ENCODE measurements around the gene FBXO28.
A peak's percentile ranks its signal among the peaks of the same experiment; 100 is the strongest.
"Not testable (repeated sequence)": the region's sequence is repeated elsewhere in the genome, so short reads cannot be mapped to it uniquely, and the experiment has no call there.

The FBXO28 gene

GRCh38 chr1:224192082-224192788 lies 78.3 kb downstream of the FBXO28 start:
- DNase-seq, result no peak

GRCh38 chr1:224193319-224193966 lies 79.5 kb downstream of the FBXO28 start:
- no peak for DNase-seq

GRCh38 chr1:224196813-224197600 lies 83.1 kb downstream of the FBXO28 start:
- DNase-seq, result no peak

GRCh38 chr1:224198572-224198971 lies 84.7 kb downstream of the FBXO28 start:
- DNase-seq, result no peak

GRCh38 chr1:224199679-224200078 lies 85.8 kb downstream of the FBXO28 start:
- DNase-seq, result no peak

GRCh38 chr1:224201383-224201782 lies 87.5 kb downstream of the FBXO28 start:
- DNase-seq, result no peak

- no peak for DNase-seq
Observed at GRCh38 chr1:224201853-224202252, 87.9 kb downstream of the FBXO28 start.

GRCh38 chr1:224203243-224204016 lies 89.5 kb downstream of the FBXO28 start:
- no peak for DNase-seq

- no peak for DNase-seq
Observed at GRCh38 chr1:224205438-224205840, 91.5 kb downstream of the FBXO28 start.

GRCh38 chr1:224205931-224206538 lies 92.1 kb downstream of the FBXO28 start:
- DNase-seq, result not testable (repeated sequence)

GRCh38 chr1:224211206-224211962 lies 97.5 kb downstream of the FBXO28 start:
- peak in 1 of 2 experiments; percentile 2 for DNase-seq

All from NCI-H526 (cell line).